ENCODE data around the gene EIF1AD. TPM values are rescaled to one million over a fixed set of nuclear protein-coding genes. Genes with fewer than 3 reads are reported as not detected.

Gene EIF1AD
- total RNA-seq, 2 donors from 2014 or later: 33.6 to 37.3 TPM

GRCh38 chr11:66047541-66048365, 45.8 kb upstream of the EIF1AD start:
- no peak for DNase-seq (ENCODE audit: low spot score)
- intact Hi-C loops (cut with DNase I): loop anchor here (2.0 kb wide), 1 partner anchor 45 kb away; the partner anchor contains the start of genes BANF1 and EIF1AD
- H3K27me3 ChIP-seq (replicated peaks; ENCODE audit: insufficient read depth): no peaks in the 10 kb centered on the region
- H3K27ac ChIP-seq: no peak overlapping the region
- TF ChIP-seq CTCF (IDR thresholded peaks at IDR 0.05): no peak
- no peak for TF ChIP-seq POLR2AphosphoS5 (IDR thresholded peaks at IDR 0.05)
- TF ChIP-seq POLR2A (IDR thresholded peaks at IDR 0.05): no peak
- H3K9me3 ChIP-seq: no peaks in the 10 kb centered on the region
- peaks cover 4% of the 10 kb centered on the region for H3K4me1 ChIP-seq (replicated peaks)
- no peaks in the 10 kb centered on the region for H3K36me3 ChIP-seq
- WGBS: 68% methylated on average over 11 of the region's 11 CpGs
- H3K4me3 ChIP-seq: no peak overlapping the region

- intact Hi-C loops (cut with DNase I): no loop called here
- H3K9me3 ChIP-seq: no peaks in the 10 kb centered on the region
- no peaks in the 10 kb centered on the region for H3K36me3 ChIP-seq
- H3K27ac ChIP-seq: no peak overlapping the region
- H3K4me1 ChIP-seq (replicated peaks): peaks cover 4% of the 10 kb centered on the region
- DNase-seq (ENCODE audit: low spot score): no peak
- TF ChIP-seq CTCF (IDR thresholded peaks at IDR 0.05): no peak
- no peak for TF ChIP-seq POLR2AphosphoS5 (IDR thresholded peaks at IDR 0.05)
- TF ChIP-seq POLR2A (IDR thresholded peaks at IDR 0.05): no peak
- no peak overlapping the region for H3K4me3 ChIP-seq
- H3K27me3 ChIP-seq (replicated peaks; ENCODE audit: insufficient read depth): no peaks in the 10 kb centered on the region
- 100% methylated on average over 3 of the region's 3 CpGs for WGBS
Observed at GRCh38 chr11:66046901-66047300, 44.9 kb upstream of the EIF1AD start.

- H3K27ac ChIP-seq: no peak overlapping the region
- no peaks in the 10 kb centered on the region for H3K27me3 ChIP-seq (replicated peaks; ENCODE audit: insufficient read depth)
- no peaks in the 10 kb centered on the region for H3K9me3 ChIP-seq
- peaks cover 4% of the 10 kb centered on the region for H3K4me1 ChIP-seq (replicated peaks)
- DNase-seq (ENCODE audit: low spot score): peak; percentile 61
- intact Hi-C loops (cut with DNase I): no loop called here
- no peaks in the 10 kb centered on the region for H3K36me3 ChIP-seq
- 12% methylated on average over 10 of the region's 11 CpGs for WGBS
- H3K4me3 ChIP-seq: no peak overlapping the region
- no peak for TF ChIP-seq POLR2A (IDR thresholded peaks at IDR 0.05)
- peak; percentile 35 for TF ChIP-seq POLR2AphosphoS5 (IDR thresholded peaks at IDR 0.05)
- peak; percentile 72 to 86 (median 74) for TF ChIP-seq CTCF (IDR thresholded peaks at IDR 0.05)
Observed at GRCh38 chr11:66045177-66045639, 43.3 kb upstream of the EIF1AD start.

GRCh38 chr11:66044757-66045156, 42.8 kb upstream of the EIF1AD start:
- 72% methylated on average over 6 of the region's 6 CpGs for WGBS
- no peak overlapping the region for H3K4me3 ChIP-seq
- no peaks in the 10 kb centered on the region for H3K36me3 ChIP-seq
- H3K27ac ChIP-seq: no peak overlapping the region
- intact Hi-C loops (cut with DNase I): no loop called here
- peaks cover 4% of the 10 kb centered on the region for H3K4me1 ChIP-seq (replicated peaks)
- no peaks in the 10 kb centered on the region for H3K9me3 ChIP-seq
- TF ChIP-seq POLR2AphosphoS5 (IDR thresholded peaks at IDR 0.05) (no peak), POLR2A (IDR thresholded peaks at IDR 0.05) (no peak), CTCF (IDR thresholded peaks at IDR 0.05) (no peak)
- H3K27me3 ChIP-seq (replicated peaks; ENCODE audit: insufficient read depth): no peaks in the 10 kb centered on the region
- no peak for DNase-seq (ENCODE audit: low spot score)
